Pancreas (tissue), 10 donors: ENCODE measurements around the gene INSR. TPM values are rescaled to one million over a fixed set of nuclear protein-coding genes. Genes with fewer than 3 reads are reported as not detected.
"Not testable (repeated sequence)": the region's sequence is repeated elsewhere in the genome, so short reads cannot be mapped to it uniquely, and the experiment has no call there.

Source experiments
- ATAC-seq, 4 donors: fragments of 200-7000 bp; cut with Tn5 transposase; one replicate each; pipeline versions ENCODE4 v1.8.0 to v1.9.1; 2020; ENCODE audit warnings: mild to moderate bottlenecking in 4 of 4, moderate library complexity in 4 of 4
- DNase-seq, 6 donors: peaks; one replicate each; pipeline ENCODE4 v3.0.0-alpha.2; 2020
- FAIRE-seq: peaks from 2 replicates; lab custom pipeline; 2012; peaks lifted over from hg19 to GRCh38; lab: Jason Lieb, UNC
- H3K27ac ChIP-seq, 4 donors: fragments of 200-600 bp; sonication (generic); 1 replicate in 3 of 4; 2 replicates in 1 of 4; pipeline versions ENCODE4 v1.5.0 to v1.8.0; 2020
- H3K27me3 ChIP-seq, 4 donors: fragments of 200-600 bp; one replicate each; pipeline ENCODE4 v1.8.0; 2021
- H3K36me3 ChIP-seq, 3 donors: fragments of 200-600 bp; sonication (generic) in 1 of 3; one replicate each; pipeline versions ENCODE4 v1.5.0 to v1.8.0; 2020 to 2021
- H3K4me1 ChIP-seq, 3 donors: fragments of 200-600 bp; one replicate each; pipeline ENCODE4 v1.8.0; 2021
- H3K4me3 ChIP-seq, 4 donors: fragments of 200-600 bp; sonication (generic) in 2 of 4; one replicate each; pipeline versions ENCODE4 v1.5.0 to v1.8.0; 2020 to 2021
- H3K9me3 ChIP-seq, 4 donors: fragments of 200-600 bp; one replicate each; pipeline ENCODE4 v1.8.0; 2021
- WGBS, 2 donors: extraction: QIAGEN DNeasy Blood & Tissue Kit; methylation state at CpG; one replicate each; pipeline ENCODE4 v1.1.7; 2013; 5-methylcytosine and 5-hydroxymethylcytosine counted together
- intact Hi-C, 3 donors: fragments of 100-400 bp; cut with DNase I; formaldehyde crosslinking; loops; one replicate each; pipeline versions ENCODE4 v1.11.1 to v1.14.2; 2022
- polyA plus RNA-seq, 2 donors: library from polyadenylated mRNA; stranded (reverse); fragments of 200-250 nt; gene quantifications; one replicate each; pipeline ENCODE4 v1.2.3, GENCODE V29; 2013
- total RNA-seq, 6 donors: library from RNA; stranded (reverse); fragmentation: NEBNext Ultra II Directional in 4 of 6; extraction: Animal tissue kit (Norgen Biotek cat#: 25700) in 4 of 6; gene quantifications; one replicate each; pipeline versions ENCODE4 v1.2.1 to v1.2.4, GENCODE V29; 2021 to 2023
- TF ChIP-seq, protein P1 (sequence below), 4 donors: fragments of 200-600 bp; sonication (generic) in 3 of 4; IDR thresholded peaks; one replicate each; pipeline versions ENCODE4 v1.5.0 to v1.8.0; 2021; ENCODE audit warnings: antibody characterized with exemption in 4 of 4
- donor health status: healthy with polysubstance abuse.
- donor health status: DM: no; HTN: no; CAD: no; lungs with moderate emphysema.
- donor health status: DM: no; HTN: no; CAD: no.
- donor health status: control.
- donor health status: control.
- donor health status: Bipolar disorder and iron deficiency.
- donor health status: DM: yes; HTN: yes; CAD: no.
- donor health status: DM: no; HTN: no; CAD: no.
- donor health status: DM: no; HTN: no; CAD: no.
- donor health status: DM: yes; HTN: yes; CAD: no.

INSR gene
- total and polyA plus RNA-seq, 8 donors = 45.1 to 205 (median 120) TPM

DNA sequence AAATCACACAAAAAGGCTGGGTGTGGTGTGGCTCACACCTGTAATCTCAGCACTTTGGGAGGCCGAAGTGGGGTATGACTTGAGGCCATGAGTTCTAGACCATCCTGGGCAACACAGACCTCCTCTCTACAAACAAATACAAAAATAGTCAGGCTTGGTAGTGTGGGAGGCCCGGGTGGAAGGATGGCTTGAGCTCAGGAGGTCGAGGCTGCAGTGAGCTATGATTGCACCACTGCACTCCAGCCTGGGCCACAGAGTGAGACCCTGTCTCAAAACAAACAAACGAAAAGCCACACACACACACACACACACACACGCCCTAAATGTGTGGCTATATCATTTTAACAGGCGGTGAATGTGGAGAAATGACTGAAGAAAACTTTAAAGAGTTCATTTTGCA, 225.6 kb downstream of the INSR start:
- intact Hi-C loops = no loop called here
- no peak for DNase-seq
- ATAC-seq = no peak
- H3K9me3 ChIP-seq = no peaks in the 10 kb centered on the region
- no peaks in the 10 kb centered on the region for H3K27me3 ChIP-seq
- H3K4me1 ChIP-seq = peaks cover 0 to 10% (median 4%) of the 10 kb centered on the region in 3 donors
- 77 to 78% methylated on average over 6 of the region's 6 CpGs for WGBS, 2 donors
- FAIRE-seq = no peak
- TF ChIP-seq, protein P1, sequence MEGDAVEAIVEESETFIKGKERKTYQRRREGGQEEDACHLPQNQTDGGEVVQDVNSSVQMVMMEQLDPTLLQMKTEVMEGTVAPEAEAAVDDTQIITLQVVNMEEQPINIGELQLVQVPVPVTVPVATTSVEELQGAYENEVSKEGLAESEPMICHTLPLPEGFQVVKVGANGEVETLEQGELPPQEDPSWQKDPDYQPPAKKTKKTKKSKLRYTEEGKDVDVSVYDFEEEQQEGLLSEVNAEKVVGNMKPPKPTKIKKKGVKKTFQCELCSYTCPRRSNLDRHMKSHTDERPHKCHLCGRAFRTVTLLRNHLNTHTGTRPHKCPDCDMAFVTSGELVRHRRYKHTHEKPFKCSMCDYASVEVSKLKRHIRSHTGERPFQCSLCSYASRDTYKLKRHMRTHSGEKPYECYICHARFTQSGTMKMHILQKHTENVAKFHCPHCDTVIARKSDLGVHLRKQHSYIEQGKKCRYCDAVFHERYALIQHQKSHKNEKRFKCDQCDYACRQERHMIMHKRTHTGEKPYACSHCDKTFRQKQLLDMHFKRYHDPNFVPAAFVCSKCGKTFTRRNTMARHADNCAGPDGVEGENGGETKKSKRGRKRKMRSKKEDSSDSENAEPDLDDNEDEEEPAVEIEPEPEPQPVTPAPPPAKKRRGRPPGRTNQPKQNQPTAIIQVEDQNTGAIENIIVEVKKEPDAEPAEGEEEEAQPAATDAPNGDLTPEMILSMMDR (IDR thresholded peaks at IDR 0.05) = no peak
- H3K36me3 ChIP-seq = peaks cover 0 to 16% (median 8%) of the 10 kb centered on the region in 3 donors
- no peak overlapping the region for H3K4me3 ChIP-seq
- H3K27ac ChIP-seq = peak overlapping the region in 1 of 4 donors; percentile 11

DNA sequence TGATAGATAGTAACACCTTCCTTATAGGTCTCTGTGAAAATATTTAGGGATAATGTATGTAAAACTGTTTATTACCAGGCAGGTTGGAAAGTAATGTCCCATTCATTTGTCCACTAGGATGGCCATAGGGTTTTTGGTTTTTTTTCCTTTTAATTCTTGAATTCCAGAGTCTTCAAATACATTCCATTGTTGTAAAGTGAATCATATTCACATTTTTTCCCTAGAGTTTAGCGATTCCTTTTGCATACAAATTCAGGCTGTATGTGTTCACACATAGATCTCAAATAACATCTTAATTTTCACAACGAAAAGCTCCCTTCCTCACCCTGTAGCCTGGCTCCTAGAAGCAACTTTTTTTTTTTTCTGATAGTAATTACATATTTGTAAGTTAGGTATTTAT, 226.5 kb downstream of the INSR start:
- 84 to 88% methylated on average over 2 of the region's 2 CpGs for WGBS, 2 donors
- no peaks in the 10 kb centered on the region for H3K9me3 ChIP-seq
- H3K27ac ChIP-seq = no peak overlapping the region
- FAIRE-seq (no peak), ATAC-seq (no peak), DNase-seq (no peak)
- intact Hi-C loops = no loop called here
- H3K4me3 ChIP-seq = no peak overlapping the region
- TF ChIP-seq, protein P1 (IDR thresholded peaks at IDR 0.05) = no peak
- peaks cover 0 to 8% (median 6%) of the 10 kb centered on the region in 3 donors for H3K36me3 ChIP-seq
- H3K4me1 ChIP-seq = peaks cover 0 to 10% (median 4%) of the 10 kb centered on the region in 3 donors
- no peaks in the 10 kb centered on the region for H3K27me3 ChIP-seq

DNA sequence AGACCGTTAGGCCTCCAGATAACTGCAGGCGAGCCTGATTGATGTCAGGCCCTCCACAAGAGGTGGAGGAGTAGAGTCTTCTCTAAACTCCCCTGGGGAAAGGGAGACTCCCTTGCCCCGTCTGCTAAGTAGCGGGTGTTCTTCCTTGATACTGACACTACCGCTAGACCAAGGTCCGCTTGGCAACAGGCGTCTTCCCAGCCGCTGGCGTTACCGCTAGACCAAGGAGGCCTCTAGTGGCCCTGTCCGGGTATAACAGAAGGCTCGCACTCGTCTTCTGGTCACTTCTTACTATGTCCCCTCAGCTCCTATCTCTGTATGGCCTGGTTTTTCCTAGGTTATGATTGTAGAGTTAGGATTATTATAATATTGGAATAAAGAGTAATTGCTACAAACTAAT, 227.1 kb downstream of the INSR start:
- H3K27me3 ChIP-seq, H3K9me3 ChIP-seq, ATAC-seq, H3K36me3 ChIP-seq, H3K4me3 ChIP-seq, H3K27ac ChIP-seq, H3K4me1 ChIP-seq, FAIRE-seq, intact Hi-C loops: not testable (repeated sequence)
- 44% methylated on average over 13 of the region's 13 CpGs for WGBS, 2 donors
- peak in 1 of 6 donors; percentile 45 for DNase-seq

DNA sequence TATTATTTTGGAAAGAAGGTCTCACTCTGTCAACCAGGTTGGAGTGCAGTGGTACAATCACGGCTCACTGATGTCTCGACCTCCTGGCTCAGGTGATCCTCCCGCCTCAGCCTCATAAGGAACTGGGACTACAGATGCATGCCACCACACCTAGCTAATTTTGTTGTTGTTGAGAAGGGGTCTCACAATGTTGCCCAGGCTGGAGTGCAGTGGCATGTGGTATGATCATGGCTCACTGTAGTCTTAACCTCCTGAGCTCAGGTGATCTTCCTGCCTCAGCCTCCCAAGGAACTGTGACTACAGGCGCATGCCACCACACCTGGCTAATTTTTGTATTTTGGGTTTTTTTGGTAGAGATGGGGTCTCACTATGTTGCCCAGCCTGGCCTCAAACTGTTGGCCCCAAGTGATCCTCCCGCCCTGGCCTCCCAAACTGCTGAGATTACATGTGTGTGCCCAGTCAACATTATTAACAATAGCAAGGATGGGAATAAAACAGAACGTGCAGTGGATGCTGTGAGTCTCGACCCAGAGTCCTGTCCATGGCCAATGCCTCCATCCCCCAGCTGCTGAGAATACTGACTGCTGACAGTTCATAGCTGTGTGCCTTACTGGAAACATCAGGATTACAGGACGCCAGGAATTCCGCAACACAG, 230.3 kb downstream of the INSR start:
- Histone ChIP-seq H3K27ac (no peak overlapping the region), H3K4me3 (no peak overlapping the region), H3K4me1 (no peaks in the 10 kb centered on the region), H3K9me3 (no peaks in the 10 kb centered on the region), H3K36me3 (no peaks in the 10 kb centered on the region), H3K27me3 (no peaks in the 10 kb centered on the region)
- DNase-seq (no peak), ATAC-seq (no peak), FAIRE-seq (no peak)
- TF ChIP-seq, protein P1 (IDR thresholded peaks at IDR 0.05) = no peak
- intact Hi-C loops = no loop called here
- WGBS, 2 donors = 85 to 89% methylated on average over 9 of the region's 9 CpGs

DNA sequence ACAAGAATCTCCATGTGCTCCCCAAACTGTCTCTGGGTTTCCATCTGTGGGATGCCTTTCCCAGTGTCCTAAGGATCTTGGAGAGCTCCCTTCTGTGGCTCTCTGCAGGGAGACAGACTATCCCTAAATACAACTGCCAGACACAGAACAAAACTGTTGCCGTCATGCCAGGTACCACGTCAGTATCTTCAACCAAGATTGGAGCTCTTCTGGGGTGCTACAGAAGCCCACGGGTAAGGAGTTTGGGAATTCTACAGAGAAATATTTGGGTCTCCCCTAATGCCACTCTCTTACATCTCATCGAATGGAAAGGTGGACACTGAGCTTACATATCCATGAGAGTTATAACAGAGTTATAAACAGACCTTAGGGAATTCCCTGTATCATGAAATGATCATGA, 230.9 kb downstream of the INSR start:
- TF ChIP-seq, protein P1 (IDR thresholded peaks at IDR 0.05) = no peak
- 65 to 71% methylated on average over 4 of the region's 4 CpGs for WGBS, 2 donors
- Histone ChIP-seq H3K27ac (no peak overlapping the region), H3K4me1 (no peaks in the 10 kb centered on the region), H3K36me3 (no peaks in the 10 kb centered on the region), H3K4me3 (no peak overlapping the region), H3K27me3 (no peaks in the 10 kb centered on the region), H3K9me3 (no peaks in the 10 kb centered on the region)
- FAIRE-seq = no peak
- ATAC-seq = peak in 1 of 4 donors; percentile 22
- intact Hi-C loops = no loop called here
- DNase-seq = no peak

Other genes starting within 250 kb of the INSR start
- gene MBD3L2, start 245.1 kb downstream of the INSR start, total RNA-seq = not detected
- gene MBD3L2, start 245.1 kb downstream of the INSR start, polyA plus RNA-seq = not detected
- gene MBD3L3, start 235.7 kb downstream of the INSR start, total RNA-seq = not detected
- not detected for gene MBD3L3, start 235.7 kb downstream of the INSR start, polyA plus RNA-seq
- 1 to 10 TPM; 3.0 to 6.6 (median 4.6) TPM for gene ZNF557, start 224.7 kb downstream of the INSR start, total RNA-seq
- gene ZNF557, start 224.7 kb downstream of the INSR start, polyA plus RNA-seq = 1 to 10 TPM; 1.7 to 2.6 TPM
- gene ARHGEF18, start 54.5 kb upstream of the INSR start, total RNA-seq = 10 to 100 TPM; 17.7 to 45.4 (median 22.4) TPM
- gene ARHGEF18, start 54.5 kb upstream of the INSR start, polyA plus RNA-seq = 10 to 100 TPM; 17.1 to 26.6 TPM
- 1 to 10 TPM; 1.5 to 3.2 (median 2.2) TPM for gene PEX11G, start 194.6 kb upstream of the INSR start, total RNA-seq
- gene PEX11G, start 194.6 kb upstream of the INSR start, polyA plus RNA-seq = 1 to 10 TPM; 5.9 to 6.8 TPM
- 10 to 100 TPM; 22.6 to 33.9 (median 23.3) TPM for gene ZNF358, start 221.7 kb upstream of the INSR start, total RNA-seq
- 10 to 100 TPM; 35.5 to 68.8 TPM for gene ZNF358, start 221.7 kb upstream of the INSR start, polyA plus RNA-seq
- 10 to 100 TPM in 2 of 6 donors, 1 to 10 TPM in 4; 6.9 to 16.8 (median 9.3) TPM for gene MCOLN1, start 228.2 kb upstream of the INSR start, total RNA-seq
- gene MCOLN1, start 228.2 kb upstream of the INSR start, polyA plus RNA-seq = 10 to 100 TPM; 33.5 to 35.4 TPM
- gene PNPLA6, start 241.3 kb upstream of the INSR start, total RNA-seq = 10 to 100 TPM; 25.4 to 65.2 (median 32.8) TPM
- 10 to 100 TPM; 53.7 to 86.2 TPM for gene PNPLA6, start 241.3 kb upstream of the INSR start, polyA plus RNA-seq